ENCODE data around the gene SMIM26. TPM values are rescaled to one million over a fixed set of nuclear protein-coding genes. Genes with fewer than 3 reads are reported as not detected.

SMIM26 gene
- total and polyA plus RNA-seq, 9 of the 15 experiments (the other 6 are each of a cell fraction or from before 2014, with no cell fraction given), result 46.9 to 186 (median 86.5) TPM

GRCh38 chr20:18566892-18567738 lies at the start of gene SMIM26 (continued):
- no peak for TF ChIP-seq NFIC (IDR thresholded peaks at IDR 0.05)
- no peak for TF ChIP-seq MTF1 (CRISPR knock-in tag; IDR thresholded peaks at IDR 0.05; ENCODE audit: borderline replicate concordance)
- no peak for TF ChIP-seq ATF7 (IDR thresholded peaks at IDR 0.05)
- no peak for TF ChIP-seq TSC22D4 (tag; IDR thresholded peaks at IDR 0.05)
- TF ChIP-seq NCOA4 (IDR thresholded peaks at IDR 0.05; ENCODE audit: partially characterized antibody), result no peak
- TF ChIP-seq WHSC1 (IDR thresholded peaks at IDR 0.05; ENCODE audit: low read length), result no peak
- no peak for TF ChIP-seq DPF2 (IDR thresholded peaks at IDR 0.05)
- TF ChIP-seq MGA (IDR thresholded peaks at IDR 0.05), result peak; percentile 71; the same call in 1 of the 2 replicates
- TF ChIP-seq ZC3H4 (CRISPR knock-in tag; IDR thresholded peaks at IDR 0.05; ENCODE audit: borderline replicate concordance), result no peak
- no peak for TF ChIP-seq STAG1 (CRISPR knock-in tag; IDR thresholded peaks at IDR 0.05; ENCODE audit: borderline replicate concordance)
- no peak; a peak in 1 of 4 replicates for TF ChIP-seq BCLAF1 (IDR thresholded peaks at IDR 0.05; ENCODE audit: borderline replicate concordance in 1 of 2, control insufficient read depth in 1 of 2, low read depth in 2 of 2, low read length in 1 of 2)
- TF ChIP-seq HDAC2 (IDR thresholded peaks at IDR 0.05), result no peak
